CD14-positive monocyte (primary cell): ENCODE results near the gene ARL14EP. TPM values are rescaled to one million over a fixed set of nuclear protein-coding genes. Genes with fewer than 3 reads are reported as not detected.
A peak's percentile ranks its signal among the peaks of the same experiment; 100 is the strongest.

Source experiments
- DNase-seq, 3 donors: peaks; one replicate each; pipeline ENCODE4 v3.0.0-alpha.2; 2011 to 2022
- H2AFZ ChIP-seq: 2 replicates; pipeline ENCODE4 v1.6.0; 2012; ENCODE audit warnings: mild to moderate bottlenecking, low read depth, low read length, inconsistent platforms; ENCODE audit not compliant: insufficient read depth, poor library complexity, severe bottlenecking
- H3K27ac ChIP-seq, 2 donors: 1 replicate in 1 of 2; 2 replicates in 1 of 2; pipeline ENCODE4 v1.5.1; 2012 to 2013; ENCODE audit warnings: low read length in 2 of 2, control low read depth in 1 of 2, inconsistent platforms in 1 of 2, low read depth in 1 of 2, mild to moderate bottlenecking in 1 of 2
- H3K27me3 ChIP-seq, 2 donors: one replicate each; pipeline versions ENCODE4 v1.6.0 to v1.6.1; 2011 to 2013; ENCODE audit warnings: low read length in 2 of 2; ENCODE audit not compliant: control insufficient read depth in 2 of 2, insufficient read depth in 2 of 2
- H3K36me3 ChIP-seq, 2 donors: replicated peaks in 1 of 2; 1 replicate in 1 of 2; 2 replicates in 1 of 2; pipeline versions ENCODE4 v1.5.1 to v1.6.1; 2012 to 2013; ENCODE audit warnings: low read length in 2 of 2, control low read depth in 1 of 2, inconsistent platforms in 1 of 2, mild to moderate bottlenecking in 1 of 2; ENCODE audit not compliant: insufficient read depth in 2 of 2, control insufficient read depth in 1 of 2
- H3K4me1 ChIP-seq, 2 donors: 1 replicate in 1 of 2; 2 replicates in 1 of 2; pipeline versions ENCODE4 v1.5.1 to v1.6.1; 2012 to 2013; ENCODE audit warnings: low read length in 2 of 2, control low read depth in 1 of 2, inconsistent platforms in 1 of 2, mild to moderate bottlenecking in 1 of 2, moderate library complexity in 1 of 2; ENCODE audit not compliant: insufficient read depth in 2 of 2, control insufficient read depth in 1 of 2
- H3K4me2 ChIP-seq: replicated peaks from 2 replicates; pipeline ENCODE3; 2012; ENCODE audit warnings: low read length, moderate library complexity, mild to moderate bottlenecking; ENCODE audit not compliant: poor library complexity, severe bottlenecking; ENCODE audit errors: extremely low read depth
- H3K4me3 ChIP-seq, 3 experiments: fragments of 200-600 bp in 1 of 3; sonication (generic) in 1 of 3; replicated peaks in 1 of 3; 1 replicate in 2 of 3; 2 replicates in 1 of 3; pipeline ENCODE4 v1.5.1; 2011 to 2013; ENCODE audit warnings: low read length in 3 of 3, mild to moderate bottlenecking in 3 of 3, control low read depth in 2 of 3, low read depth in 2 of 3, inconsistent platforms in 1 of 3, moderate library complexity in 1 of 3
- H3K79me2 ChIP-seq: 2 replicates; pipeline ENCODE4 v1.6.0; 2012; ENCODE audit warnings: mild to moderate bottlenecking, control low read depth, inconsistent platforms, low read length, moderate library complexity; ENCODE audit not compliant: insufficient read depth
- H3K9ac ChIP-seq: 2 replicates; pipeline ENCODE4 v1.6.0; 2017; ENCODE audit warnings: low read length, mild to moderate bottlenecking; ENCODE audit not compliant: insufficient read depth, poor library complexity, severe bottlenecking
- H3K9me3 ChIP-seq, 2 donors: replicated peaks in 1 of 2; 1 replicate in 1 of 2; 2 replicates in 1 of 2; pipeline versions ENCODE4 v1.5.1 to v1.6.1; 2012 to 2013; ENCODE audit warnings: low read length in 2 of 2, control low read depth in 1 of 2; ENCODE audit not compliant: control insufficient read depth in 1 of 2, insufficient read depth in 1 of 2
- H4K20me1 ChIP-seq: 2 replicates; pipeline ENCODE4 v1.6.0; 2012; ENCODE audit warnings: mild to moderate bottlenecking, low read length, control low read depth, moderate library complexity; ENCODE audit not compliant: insufficient read depth
- H3K27ac Mint-ChIP-seq, 7 donors: one replicate each; pipeline ENCODE4 v1.8.0; 2020; ENCODE audit warnings: mild to moderate bottlenecking in 7 of 7, mixed read lengths in 7 of 7, moderate library complexity in 6 of 7, inconsistent platforms in 2 of 7
- H3K27me3 Mint-ChIP-seq, 3 donors: one replicate each; pipeline ENCODE4 v1.8.0; 2021 to 2022; ENCODE audit warnings: low read depth in 3 of 3, mild to moderate bottlenecking in 3 of 3, mixed read lengths in 3 of 3, moderate library complexity in 3 of 3, inconsistent platforms in 1 of 3
- H3K36me3 Mint-ChIP-seq, 2 donors: one replicate each; pipeline ENCODE4 v1.8.0; 2020; ENCODE audit warnings: mixed read lengths in 2 of 2, inconsistent platforms in 1 of 2, mild to moderate bottlenecking in 1 of 2
- H3K4me1 Mint-ChIP-seq: one replicate; pipeline ENCODE4 v1.8.0; 2020; ENCODE audit warnings: mild to moderate bottlenecking, mixed read lengths
- H3K4me3 Mint-ChIP-seq, 2 donors: one replicate each; pipeline ENCODE4 v1.8.0; 2020; ENCODE audit warnings: mild to moderate bottlenecking in 2 of 2, mixed read lengths in 2 of 2, moderate library complexity in 1 of 2
- H3K9me3 Mint-ChIP-seq, 7 donors: one replicate each; pipeline ENCODE4 v1.8.0; 2020 to 2022; ENCODE audit warnings: mixed read lengths in 7 of 7, mild to moderate bottlenecking in 6 of 7, moderate library complexity in 6 of 7, inconsistent platforms in 2 of 7
- CTCF ChIP-seq: fragments of 200-600 bp; IDR thresholded peaks from one replicate; pipeline ENCODE4 v1.8.0; 2022; ENCODE audit warnings: antibody characterized with exemption, mild to moderate bottlenecking
- WGBS: methylation state at CpG from one replicate; pipeline ENCODE4 v1.1.5; 2013; ENCODE audit warnings: missing lambda C conversion rate; ENCODE audit not compliant: insufficient coverage; 5-methylcytosine and 5-hydroxymethylcytosine counted together
- intact Hi-C, 2 donors: fragments of 100-400 bp; cut with micrococcal nuclease; formaldehyde crosslinking; loops; one replicate each; pipeline versions ENCODE4 v1.15.0 to v1.15.1; 2023
- polyA minus RNA-seq: library from RNA; depleted of rRNA, polyadenylated mRNA; stranded (reverse); fragments of >200 nt; gene quantifications from 2 replicates; pipeline ENCODE4 v1.2.3, GENCODE V29; 2012
- polyA plus RNA-seq, 3 donors: library from polyadenylated mRNA; depleted of rRNA in 1 of 3; unstranded in 2 of 3; stranded (reverse) in 1 of 3; fragments of 300-500 nt in 2 of 3; fragments of >200 nt in 1 of 3; fragmentation: Illumina TruSeq in 2 of 3; gene quantifications; 1 replicate in 2 of 3; 2 replicates in 1 of 3; pipeline ENCODE4 v1.2.3, GENCODE V29; 2012 to 2021
- total RNA-seq, 12 experiments: library from RNA in 1 of 12; stranded (reverse) in 1 of 12; fragments of 120-200 nt in 1 of 12; gene quantifications; one replicate each; pipeline ENCODE4 v1.2.4 and lab custom pipeline; 2013 to 2026; ENCODE audit warnings: mixed read lengths in 6 of 12, inconsistent platforms in 1 of 12

The ARL14EP gene
- 27.7 TPM for total RNA-seq (2013)
- 10 to 100 TPM in 2 of 3 donors, 1 to 10 TPM in 1; 9.9 to 32.2 (median 21.2) TPM for polyA plus RNA-seq
- polyA minus RNA-seq = 6.7 and 7.1 TPM in 2 replicates
- 4.9 to 42.3 (median 16.1) reads per million in 11 experiments for total RNA-seq (lab: John Stamatoyannopoulos, UW)

DNA sequence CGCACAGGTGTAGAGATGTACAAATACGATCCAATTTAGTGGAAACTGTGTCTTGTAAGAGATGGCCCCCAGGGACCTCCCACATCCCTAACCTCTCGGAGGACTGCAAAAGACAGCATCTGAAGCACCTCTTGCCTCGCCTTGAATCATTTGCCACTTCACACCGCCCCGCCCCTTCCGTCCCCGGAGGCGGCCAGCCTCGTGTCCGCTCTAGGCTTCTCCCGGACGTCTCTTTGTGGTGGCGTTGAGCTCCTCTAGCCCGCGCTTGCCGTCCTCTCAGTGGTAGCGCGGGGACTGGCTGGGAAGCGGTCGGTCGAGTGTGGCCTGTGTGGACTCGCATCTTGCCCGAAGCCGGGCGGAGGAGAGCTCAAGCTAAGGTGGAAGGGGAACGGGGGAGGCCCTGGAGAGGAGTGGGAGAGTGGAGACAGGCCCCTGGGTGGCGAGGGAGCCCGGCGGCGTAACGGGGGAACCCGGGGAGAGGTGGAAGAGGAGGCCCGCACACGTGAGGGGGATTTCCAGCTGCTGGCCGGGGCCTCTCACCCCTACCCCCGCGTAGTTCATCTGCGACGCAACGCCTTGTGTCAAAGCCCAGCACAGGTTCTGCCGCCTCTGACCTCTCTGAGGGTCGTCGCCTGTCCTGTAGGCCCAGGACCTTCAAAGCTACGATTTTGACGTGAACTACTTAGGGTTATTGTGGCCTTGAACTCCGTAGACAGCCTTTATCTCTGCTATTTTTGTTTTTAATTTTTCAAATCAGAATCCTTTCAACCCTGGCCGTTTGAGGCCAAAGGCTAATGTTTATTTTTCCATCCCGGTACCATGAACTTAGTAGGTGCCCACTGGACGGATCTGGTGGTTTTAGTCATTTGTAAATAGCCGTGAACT, at the start of gene ARL14EP:
ARL14EP (plus strand) TSS at position 279 of the 885 bp plus-strand sequence. CDS start 7,845 bp downstream, outside the sequence.
- intact Hi-C loops = no loop called here
- Histone ChIP-seq H3K36me3 (no peaks in the 10 kb centered on the region), H3K4me3 (peak within 1 kb of the TSS; percentile 61 to 68 (median 65)), H3K79me2 (peaks cover 48% of the 10 kb centered on the region), H3K4me2 (peak within 1 kb of the TSS; percentile 65), H3K9me3 (no peaks in the 10 kb centered on the region), H4K20me1 (no peaks in the 10 kb centered on the region), H3K4me1 (peaks cover 33 to 52% of the 10 kb centered on the region in 2 donors), H2AFZ (peak within 1 kb of the TSS; percentile 84), H3K27me3 (peaks cover 5 to 10% of the 10 kb centered on the region in 2 donors), H3K9ac (peak within 1 kb of the TSS; percentile 91), H3K27ac (peak within 1 kb of the TSS; percentile 80 to 95)
- no peak for TF ChIP-seq CTCF
- H3K36me3 Mint-ChIP-seq = peaks cover under 1 to 2% of the 10 kb centered on the region in 2 donors
- peak within 1 kb of the TSS; percentile 94 to 99 (median 99) for H3K27ac Mint-ChIP-seq
- peaks cover 0 to 3% (median 0%) of the 10 kb centered on the region in 7 donors for H3K9me3 Mint-ChIP-seq
- peaks cover 2 to 5% (median 2%) of the 10 kb centered on the region in 3 donors for H3K27me3 Mint-ChIP-seq
- WGBS = under 1% methylated on average over 44 of the region's 51 CpGs
- peaks cover 36% of the 10 kb centered on the region for H3K4me1 Mint-ChIP-seq
- H3K4me3 Mint-ChIP-seq = peak within 1 kb of the TSS; percentile 93 to 96
- DNase-seq = peak; percentile 83 to 87 (median 84)

DNA sequence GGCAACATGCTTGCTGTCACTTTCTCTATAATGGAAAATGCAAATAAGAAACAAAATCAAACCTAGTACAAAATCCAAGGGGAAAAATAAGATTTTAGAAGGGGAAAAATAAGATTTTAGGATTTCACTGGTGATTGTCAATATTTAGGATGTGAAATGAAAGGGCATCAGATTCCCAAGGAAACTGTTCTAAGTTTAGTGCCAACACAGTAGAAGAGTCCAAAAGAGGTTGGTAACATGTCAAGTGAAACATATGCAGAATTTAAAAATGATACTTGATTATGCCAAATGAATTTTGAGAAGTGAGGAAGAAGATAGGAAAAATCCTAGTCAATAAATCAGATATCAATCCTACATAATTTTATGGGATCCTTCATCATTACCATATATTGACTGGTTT, 45.7 kb upstream of the ARL14EP start:
- Histone ChIP-seq H3K4me3 (no peak overlapping the region), H3K4me1 (no peaks in the 10 kb centered on the region), H3K79me2 (no peaks in the 10 kb centered on the region), H3K4me2 (no peak overlapping the region), H3K9me3 (no peaks in the 10 kb centered on the region), H4K20me1 (no peaks in the 10 kb centered on the region), H3K9ac (no peak overlapping the region), H3K27me3 (no peaks in the 10 kb centered on the region), H3K36me3 (no peaks in the 10 kb centered on the region), H3K27ac (no peak overlapping the region), H2AFZ (no peak overlapping the region)
- Mint-ChIP-seq H3K27ac (no peak overlapping the region), H3K4me1 (no peaks in the 10 kb centered on the region), H3K36me3 (no peaks in the 10 kb centered on the region), H3K9me3 (peaks cover 0 to 4% (median 0%) of the 10 kb centered on the region in 7 donors), H3K27me3 (peaks cover 0 to 4% (median 2%) of the 10 kb centered on the region in 3 donors), H3K4me3 (no peak overlapping the region)
- TF ChIP-seq CTCF = no peak
- intact Hi-C loops = no loop called here
- DNase-seq = no peak
